ENCODE results near the gene B9D1. TPM values are rescaled to one million over a fixed set of nuclear protein-coding genes. Genes with fewer than 3 reads are reported as not detected.

The B9D1 gene, protein sequence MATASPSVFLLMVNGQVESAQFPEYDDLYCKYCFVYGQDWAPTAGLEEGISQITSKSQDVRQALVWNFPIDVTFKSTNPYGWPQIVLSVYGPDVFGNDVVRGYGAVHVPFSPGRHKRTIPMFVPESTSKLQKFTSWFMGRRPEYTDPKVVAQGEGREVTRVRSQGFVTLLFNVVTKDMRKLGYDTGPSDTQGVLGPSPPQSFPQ
- total RNA-seq (2021; fragmentation: NEBNext Ultra II Directional; extraction: Animal tissue kit (Norgen Biotek cat#: 25700)) = 10 to 100 TPM; 18.0 to 28.9 (median 24.5) TPM
- long read RNA-seq, transcript B9D1-201 (7 exons, 908 nt) = major isoform, 7 of 20 reads
- long read RNA-seq, partial matches to known transcripts = 0 of 20 reads
- long read RNA-seq, other reads (novel, unspliced or antisense) = 6 of 20 reads

DNA sequence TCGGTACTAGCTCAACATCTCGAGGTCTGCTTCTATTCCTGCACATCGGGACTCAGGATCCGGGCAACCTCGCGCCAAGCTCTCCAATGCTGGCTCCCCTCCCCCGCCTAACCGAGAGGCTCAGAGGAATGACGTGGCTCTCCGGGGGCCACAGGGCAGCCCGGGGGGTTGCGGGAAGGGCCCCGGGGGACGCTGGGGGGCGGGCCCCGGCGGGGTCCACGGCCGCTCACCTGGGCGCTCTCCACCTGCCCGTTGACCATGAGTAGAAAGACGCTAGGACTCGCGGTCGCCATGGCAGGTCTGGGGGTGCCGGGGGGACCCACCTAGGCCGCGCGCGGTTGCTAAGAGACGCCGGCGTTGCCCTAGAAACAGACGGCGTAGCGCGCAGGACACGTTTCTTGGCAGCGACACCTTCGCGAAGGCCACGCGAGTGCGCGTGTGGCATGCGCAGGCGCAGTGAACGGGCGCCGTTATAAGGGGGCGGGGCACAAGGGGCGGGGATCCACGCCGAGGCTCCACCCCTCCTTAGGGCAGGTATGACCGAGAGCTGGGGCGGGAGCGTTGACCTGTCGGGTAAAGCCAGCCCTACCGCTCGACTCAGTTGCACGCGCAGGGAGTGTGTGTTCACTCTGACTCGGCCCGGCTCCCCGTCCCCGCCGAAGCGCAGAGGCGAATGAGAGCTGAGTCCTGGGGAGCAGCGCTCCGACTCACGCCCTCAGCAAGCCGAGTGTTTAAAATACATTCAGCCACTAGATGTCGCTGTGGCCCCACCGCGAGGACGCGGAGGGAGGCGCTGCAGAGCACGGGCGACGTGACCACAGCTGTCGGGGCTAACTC lies at the start of gene B9D1:
TSS of gene B9D1 (minus strand) at position 447 of the 837 bp plus-strand sequence. CDS start at position 293, 154 bp downstream.
- peaks cover 4% of the 10 kb centered on the region for H3K27me3 Mint-ChIP-seq (ENCODE audit: insufficient read depth)
- peak; percentile 90 for DNase-seq
- peak within 1 kb of the TSS; percentile 87 for H3K27ac Mint-ChIP-seq
- H3K4me3 Mint-ChIP-seq = peak within 1 kb of the TSS; percentile 94
- peaks cover 19% of the 10 kb centered on the region for H3K36me3 Mint-ChIP-seq (ENCODE audit: low read depth)
- no peaks in the 10 kb centered on the region for H3K9me3 Mint-ChIP-seq
- TF ChIP-seq, protein P1, sequence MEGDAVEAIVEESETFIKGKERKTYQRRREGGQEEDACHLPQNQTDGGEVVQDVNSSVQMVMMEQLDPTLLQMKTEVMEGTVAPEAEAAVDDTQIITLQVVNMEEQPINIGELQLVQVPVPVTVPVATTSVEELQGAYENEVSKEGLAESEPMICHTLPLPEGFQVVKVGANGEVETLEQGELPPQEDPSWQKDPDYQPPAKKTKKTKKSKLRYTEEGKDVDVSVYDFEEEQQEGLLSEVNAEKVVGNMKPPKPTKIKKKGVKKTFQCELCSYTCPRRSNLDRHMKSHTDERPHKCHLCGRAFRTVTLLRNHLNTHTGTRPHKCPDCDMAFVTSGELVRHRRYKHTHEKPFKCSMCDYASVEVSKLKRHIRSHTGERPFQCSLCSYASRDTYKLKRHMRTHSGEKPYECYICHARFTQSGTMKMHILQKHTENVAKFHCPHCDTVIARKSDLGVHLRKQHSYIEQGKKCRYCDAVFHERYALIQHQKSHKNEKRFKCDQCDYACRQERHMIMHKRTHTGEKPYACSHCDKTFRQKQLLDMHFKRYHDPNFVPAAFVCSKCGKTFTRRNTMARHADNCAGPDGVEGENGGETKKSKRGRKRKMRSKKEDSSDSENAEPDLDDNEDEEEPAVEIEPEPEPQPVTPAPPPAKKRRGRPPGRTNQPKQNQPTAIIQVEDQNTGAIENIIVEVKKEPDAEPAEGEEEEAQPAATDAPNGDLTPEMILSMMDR (IDR thresholded peaks at IDR 0.05) = peak; percentile 99
- H3K4me1 Mint-ChIP-seq (ENCODE audit: low read depth) = peaks cover 26% of the 10 kb centered on the region

DNA sequence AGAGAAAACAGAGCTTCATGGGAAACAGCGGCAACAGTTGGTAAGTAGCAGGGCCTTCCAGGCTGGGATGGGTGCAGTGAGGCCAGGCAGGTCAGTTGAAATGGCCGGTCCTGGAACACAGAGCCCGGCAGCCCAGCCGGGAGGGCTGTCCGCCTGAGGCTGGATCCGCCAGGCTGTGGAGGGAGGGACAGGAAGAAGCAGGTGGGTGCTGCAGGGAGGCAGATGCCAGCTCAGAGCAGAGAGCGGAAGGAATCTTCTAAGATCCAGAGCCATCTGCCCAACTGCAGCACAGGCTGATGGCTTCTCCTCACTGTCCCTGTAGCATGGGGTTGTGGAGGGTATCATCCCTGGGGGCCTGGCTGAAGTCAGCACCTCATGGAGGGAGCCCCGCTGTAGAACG lies 49.1 kb upstream of the B9D1 start:
- TF ChIP-seq, protein P1 (IDR thresholded peaks at IDR 0.05) = no peak
- peaks cover 24% of the 10 kb centered on the region for H3K4me1 Mint-ChIP-seq (ENCODE audit: low read depth)
- H3K9me3 Mint-ChIP-seq = no peaks in the 10 kb centered on the region
- H3K27ac Mint-ChIP-seq = no peak overlapping the region
- no peaks in the 10 kb centered on the region for H3K36me3 Mint-ChIP-seq (ENCODE audit: low read depth)
- no peak overlapping the region for H3K4me3 Mint-ChIP-seq
- no peak for DNase-seq
- no peaks in the 10 kb centered on the region; the same call in 1 of the 2 replicates for H3K27me3 Mint-ChIP-seq (ENCODE audit: insufficient read depth)

DNA sequence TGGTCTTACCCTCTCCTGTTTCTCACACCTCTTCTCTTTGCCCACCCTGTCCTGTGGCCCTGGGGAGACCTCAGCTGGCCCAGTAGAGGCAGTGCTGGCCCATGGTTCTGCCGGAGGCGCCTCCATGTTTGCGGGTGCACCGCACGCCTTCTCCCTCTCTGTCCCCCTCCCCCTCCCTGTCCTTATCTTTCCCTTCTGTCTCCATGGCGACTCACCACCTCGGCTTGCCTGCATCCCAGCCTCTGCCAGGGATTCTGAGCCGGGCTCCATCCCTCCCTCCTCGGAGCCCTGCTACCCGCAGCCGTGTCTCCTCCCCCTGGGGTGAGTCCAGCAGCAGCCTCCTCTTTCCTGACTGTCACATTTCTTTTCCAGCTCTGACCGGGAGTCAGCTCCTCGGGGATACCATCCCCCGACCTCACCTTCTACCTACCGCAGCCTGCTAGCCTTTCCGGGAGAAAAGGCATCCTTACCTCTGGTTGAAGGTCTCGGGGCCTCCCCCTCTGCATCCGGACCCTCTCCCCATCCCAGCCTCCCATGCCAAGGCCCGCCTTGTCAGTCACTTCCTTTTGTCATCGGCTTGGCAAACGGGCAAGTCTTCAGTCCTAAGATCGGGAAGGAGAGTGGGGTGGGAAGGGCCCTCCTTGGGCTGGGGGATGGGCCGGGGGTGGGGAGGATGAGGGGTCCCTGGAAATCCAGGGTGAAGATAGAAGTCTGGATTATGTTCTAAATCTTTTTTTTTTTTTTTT lies 48.5 kb upstream of the B9D1 start, which contains the start of gene RNF112:
TSS of gene RNF112 (plus strand) at position 358 of the 746 bp plus-strand sequence. CDS start at position 535, 177 bp downstream.
- H3K4me3 Mint-ChIP-seq = no peak within 1 kb of the TSS
- H3K27ac Mint-ChIP-seq = peak within 1 kb of the TSS; percentile 18; the same call in 1 of the 2 replicates
- no peaks in the 10 kb centered on the region for H3K36me3 Mint-ChIP-seq (ENCODE audit: low read depth)
- no peaks in the 10 kb centered on the region; the same call in 1 of the 2 replicates for H3K27me3 Mint-ChIP-seq (ENCODE audit: insufficient read depth)
- H3K4me1 Mint-ChIP-seq (ENCODE audit: low read depth) = peaks cover 24% of the 10 kb centered on the region
- TF ChIP-seq, protein P1 (IDR thresholded peaks at IDR 0.05) = no peak
- DNase-seq = peak; percentile 45
- H3K9me3 Mint-ChIP-seq = no peaks in the 10 kb centered on the region

DNA sequence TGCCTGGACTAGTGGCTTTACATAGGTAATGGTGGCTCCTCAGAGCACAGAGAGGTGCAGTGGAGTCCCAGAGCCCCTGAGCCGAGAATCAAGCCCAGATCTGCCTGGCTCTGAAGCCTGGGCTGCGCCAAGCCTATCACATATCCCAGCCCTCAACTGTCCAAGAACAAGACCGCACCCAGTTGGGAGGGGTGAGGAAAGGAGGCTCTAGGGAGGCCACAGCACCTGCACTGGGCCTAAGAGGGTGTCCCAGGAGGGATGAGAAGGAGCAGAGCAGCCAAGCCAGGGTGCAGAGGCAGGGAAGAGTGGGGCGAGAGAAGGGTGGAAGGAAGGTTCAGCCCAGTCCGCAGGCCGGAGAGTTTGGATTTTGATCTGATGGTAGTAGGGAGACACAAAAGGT lies 47.6 kb upstream of the B9D1 start:
- no peak for DNase-seq
- Mint-ChIP-seq H3K4me3 (no peak overlapping the region), H3K36me3 (ENCODE audit: low read depth) (no peaks in the 10 kb centered on the region), H3K9me3 (no peaks in the 10 kb centered on the region), H3K27me3 (ENCODE audit: insufficient read depth) (no peaks in the 10 kb centered on the region; the same call in 1 of the 2 replicates), H3K4me1 (ENCODE audit: low read depth) (peaks cover 24% of the 10 kb centered on the region), H3K27ac (peak overlapping the region; percentile 18; the same call in 1 of the 2 replicates)
- TF ChIP-seq, protein P1 (IDR thresholded peaks at IDR 0.05) = no peak

DNA sequence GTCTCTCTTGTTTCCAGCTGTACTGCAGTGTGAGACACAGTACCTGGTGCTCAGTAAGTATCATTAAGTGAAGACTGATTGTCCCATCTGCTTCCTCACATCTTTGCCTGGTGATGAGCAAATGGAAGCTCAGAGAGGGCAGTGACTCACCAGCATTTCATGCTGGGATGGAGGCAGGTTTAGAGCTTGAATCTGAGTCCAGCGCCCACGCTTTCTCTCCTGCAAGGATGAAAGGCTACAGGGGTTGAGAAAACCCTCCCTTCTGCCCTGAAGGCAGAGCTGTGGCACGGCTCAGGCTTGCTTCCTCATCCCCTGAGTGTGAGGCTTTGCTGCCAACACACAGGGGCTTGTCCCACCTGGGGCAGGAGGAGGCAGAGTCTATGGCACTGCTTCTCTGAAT lies 47.0 kb upstream of the B9D1 start:
- Mint-ChIP-seq H3K4me3 (no peak overlapping the region), H3K9me3 (no peaks in the 10 kb centered on the region), H3K27me3 (ENCODE audit: insufficient read depth) (no peaks in the 10 kb centered on the region; the same call in 1 of the 2 replicates), H3K27ac (peak overlapping the region; percentile 61), H3K36me3 (ENCODE audit: low read depth) (no peaks in the 10 kb centered on the region), H3K4me1 (ENCODE audit: low read depth) (peaks cover 24% of the 10 kb centered on the region)
- DNase-seq = peak; percentile 78
- TF ChIP-seq, protein P1 (IDR thresholded peaks at IDR 0.05) = no peak

All from HFFc6 (cell line).